Lower leg skin (tissue), 3 donors: ENCODE results near the gene HAS3.

Source experiments
- POLR2A ChIP-seq, 2 donors: fragments of 450-650 bp; IDR thresholded peaks; one replicate each; pipeline ENCODE4 v1.6.1; 2016 to 2017; ENCODE audit warnings: antibody characterized with exemption in 2 of 2, mild to moderate bottlenecking in 1 of 2, moderate library complexity in 1 of 2
- TF ChIP-seq, protein P1 (sequence below), 3 donors: fragments of 450-650 bp; IDR thresholded peaks; one replicate each; pipeline ENCODE4 v1.5.1; 2016; ENCODE audit warnings: antibody characterized with exemption in 3 of 3, mild to moderate bottlenecking in 3 of 3, moderate library complexity in 2 of 3

GRCh38 chr16:69126221-69126620, 20.8 kb downstream of the HAS3 start:
- TF ChIP-seq POLR2A (IDR thresholded peaks at IDR 0.05), result no peak
- TF ChIP-seq, protein P1, sequence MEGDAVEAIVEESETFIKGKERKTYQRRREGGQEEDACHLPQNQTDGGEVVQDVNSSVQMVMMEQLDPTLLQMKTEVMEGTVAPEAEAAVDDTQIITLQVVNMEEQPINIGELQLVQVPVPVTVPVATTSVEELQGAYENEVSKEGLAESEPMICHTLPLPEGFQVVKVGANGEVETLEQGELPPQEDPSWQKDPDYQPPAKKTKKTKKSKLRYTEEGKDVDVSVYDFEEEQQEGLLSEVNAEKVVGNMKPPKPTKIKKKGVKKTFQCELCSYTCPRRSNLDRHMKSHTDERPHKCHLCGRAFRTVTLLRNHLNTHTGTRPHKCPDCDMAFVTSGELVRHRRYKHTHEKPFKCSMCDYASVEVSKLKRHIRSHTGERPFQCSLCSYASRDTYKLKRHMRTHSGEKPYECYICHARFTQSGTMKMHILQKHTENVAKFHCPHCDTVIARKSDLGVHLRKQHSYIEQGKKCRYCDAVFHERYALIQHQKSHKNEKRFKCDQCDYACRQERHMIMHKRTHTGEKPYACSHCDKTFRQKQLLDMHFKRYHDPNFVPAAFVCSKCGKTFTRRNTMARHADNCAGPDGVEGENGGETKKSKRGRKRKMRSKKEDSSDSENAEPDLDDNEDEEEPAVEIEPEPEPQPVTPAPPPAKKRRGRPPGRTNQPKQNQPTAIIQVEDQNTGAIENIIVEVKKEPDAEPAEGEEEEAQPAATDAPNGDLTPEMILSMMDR (IDR thresholded peaks at IDR 0.05), result no peak
